Measurements from ENCODE around the gene TPSAB1. TPM values are rescaled to one million over a fixed set of nuclear protein-coding genes. Genes with fewer than 3 reads are reported as not detected.

The TPSAB1 gene
- total and polyA plus RNA-seq, 2 donors (not counting 3 experiments of a cell fraction or from before 2014, with no cell fraction given), result not detected

DNA sequence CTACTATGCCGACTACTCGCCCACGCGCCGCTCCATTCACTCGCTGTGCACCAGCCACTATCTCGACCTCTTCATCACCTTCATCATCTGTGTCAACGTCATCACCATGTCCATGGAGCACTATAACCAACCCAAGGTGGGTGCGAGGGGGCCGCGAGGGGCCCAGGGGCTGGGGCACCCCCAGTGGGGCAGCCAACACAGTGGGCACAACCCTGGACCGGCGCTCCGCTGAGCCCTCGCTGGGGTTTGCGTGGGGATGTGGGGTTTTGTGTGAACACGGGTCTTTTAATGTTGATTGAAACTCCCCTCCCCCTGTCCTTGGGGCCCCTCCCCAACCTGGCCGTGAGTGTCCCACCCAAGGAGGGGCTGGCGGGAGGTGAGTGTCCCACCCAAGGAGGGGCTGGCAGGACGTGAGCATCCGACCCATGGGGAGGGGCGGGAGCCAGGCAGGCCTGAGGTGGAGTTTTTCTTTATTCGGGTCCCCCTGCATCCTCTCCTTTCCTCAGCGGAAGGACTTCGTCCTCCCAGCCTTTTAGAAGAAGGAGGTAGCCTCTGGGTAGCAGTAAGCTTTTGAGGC lies 26.6 kb upstream of the TPSAB1 start:
- TF ChIP-seq, protein P1, sequence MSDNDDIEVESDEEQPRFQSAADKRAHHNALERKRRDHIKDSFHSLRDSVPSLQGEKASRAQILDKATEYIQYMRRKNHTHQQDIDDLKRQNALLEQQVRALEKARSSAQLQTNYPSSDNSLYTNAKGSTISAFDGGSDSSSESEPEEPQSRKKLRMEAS (IDR thresholded peaks at IDR 0.05; ENCODE audit: insufficient read depth, insufficient read length), result no peak
- TF ChIP-seq GATA2 (IDR thresholded peaks at IDR 0.05; ENCODE audit: insufficient read depth, insufficient read length, low read depth, low read length) (no peak), POLR2A (IDR thresholded peaks at IDR 0.05; ENCODE audit: low read depth, low read length) (no peak), MYC (IDR thresholded peaks at IDR 0.05; ENCODE audit: low read depth, low read length) (no peak), FOS (IDR thresholded peaks at IDR 0.05; ENCODE audit: borderline replicate concordance, insufficient read depth, low read length) (no peak), EZH2 (IDR thresholded peaks at IDR 0.05; ENCODE audit: borderline replicate concordance, low read depth, low read length, severe bottlenecking) (no peak), POLR2AphosphoS5 (IDR thresholded peaks at IDR 0.05; ENCODE audit: insufficient read depth, low read depth, low read length) (no peak), JUN (IDR thresholded peaks at IDR 0.05; ENCODE audit: borderline replicate concordance, insufficient read depth, insufficient read length, low read depth) (no peak)
- TF ChIP-seq, protein P2, sequence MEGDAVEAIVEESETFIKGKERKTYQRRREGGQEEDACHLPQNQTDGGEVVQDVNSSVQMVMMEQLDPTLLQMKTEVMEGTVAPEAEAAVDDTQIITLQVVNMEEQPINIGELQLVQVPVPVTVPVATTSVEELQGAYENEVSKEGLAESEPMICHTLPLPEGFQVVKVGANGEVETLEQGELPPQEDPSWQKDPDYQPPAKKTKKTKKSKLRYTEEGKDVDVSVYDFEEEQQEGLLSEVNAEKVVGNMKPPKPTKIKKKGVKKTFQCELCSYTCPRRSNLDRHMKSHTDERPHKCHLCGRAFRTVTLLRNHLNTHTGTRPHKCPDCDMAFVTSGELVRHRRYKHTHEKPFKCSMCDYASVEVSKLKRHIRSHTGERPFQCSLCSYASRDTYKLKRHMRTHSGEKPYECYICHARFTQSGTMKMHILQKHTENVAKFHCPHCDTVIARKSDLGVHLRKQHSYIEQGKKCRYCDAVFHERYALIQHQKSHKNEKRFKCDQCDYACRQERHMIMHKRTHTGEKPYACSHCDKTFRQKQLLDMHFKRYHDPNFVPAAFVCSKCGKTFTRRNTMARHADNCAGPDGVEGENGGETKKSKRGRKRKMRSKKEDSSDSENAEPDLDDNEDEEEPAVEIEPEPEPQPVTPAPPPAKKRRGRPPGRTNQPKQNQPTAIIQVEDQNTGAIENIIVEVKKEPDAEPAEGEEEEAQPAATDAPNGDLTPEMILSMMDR (IDR thresholded peaks at IDR 0.05; ENCODE audit: extremely low read depth in 1 of 2, insufficient read depth in 1 of 2, low read depth in 1 of 2, low read length in 2 of 2), result no peak
- FAIRE-seq (no peak), DNase-seq (ENCODE audit: low read depth, low spot score) (no peak)
- Histone ChIP-seq H2AFZ (ENCODE audit: low read depth, low read length) (no peak overlapping the region), H3K27ac (ENCODE audit: insufficient read depth, low read depth, low read length) (no peak overlapping the region), H4K20me1 (replicated peaks; ENCODE audit: control insufficient read depth, extremely low read depth, insufficient read depth, low read length) (no peaks in the 10 kb centered on the region), H3K36me3 (ENCODE audit: control insufficient read depth in 2 of 2, extremely low read depth in 1 of 2, insufficient read depth in 2 of 2, low read length in 2 of 2) (no peaks in the 10 kb centered on the region), H3K9me3 (replicated peaks; ENCODE audit: control insufficient read depth, insufficient read depth, low read length) (no peaks in the 10 kb centered on the region), H3K9ac (replicated peaks; ENCODE audit: extremely low read depth, insufficient read depth, low read length) (no peak overlapping the region), H3K79me2 (ENCODE audit: control insufficient read depth, insufficient read depth, low read length) (no peaks in the 10 kb centered on the region), H3K4me3 (replicated peaks in 1 of 3; ENCODE audit: insufficient read depth in 1 of 3, low read depth in 1 of 3, low read length in 3 of 3) (no peak overlapping the region), H3K27me3 (ENCODE audit: control insufficient read depth in 2 of 2, insufficient read depth in 2 of 2, low read length in 2 of 2) (no peaks in the 10 kb centered on the region), H3K9me1 (replicated peaks; ENCODE audit: control insufficient read depth, extremely low read depth, insufficient read depth, low read length) (no peaks in the 10 kb centered on the region), H3K4me1 (ENCODE audit: control insufficient read depth, extremely low read depth, insufficient read depth, low read length) (no peaks in the 10 kb centered on the region), H3K4me2 (ENCODE audit: insufficient read depth, low read length) (no peak overlapping the region)
- dilution Hi-C loops (cut with MboI; ENCODE audit: extremely low pct_ligation_motif_present, low sequenced_read_pairs), result no loop called here
- ChIA-PET POLR2A (no interaction called here), CTCF (no interaction called here)
- no TSS peak for BruUV-seq (replicated peaks)
- intact Hi-C loops (cut with micrococcal nuclease), result no loop called here
